ENCODE measurements around the gene DENND5B. TPM values are rescaled to one million over a fixed set of nuclear protein-coding genes. Genes with fewer than 3 reads are reported as not detected.
"Not testable (repeated sequence)": the region's sequence is repeated elsewhere in the genome, so short reads cannot be mapped to it uniquely, and the experiment has no call there.

DENND5B gene
- total RNA-seq: 19.7 and 22.9 TPM in 2 replicates
- 9.5 TPM for polyA plus RNA-seq (2012)

- DNase-seq (ENCODE audit: low read depth): peak; percentile 87
Measured at GRCh38 chr12:31590642-31591379, at the start of gene DENND5B. Gene DENND5B (minus strand): TSS chr12:31591136. CDS start chr12:31590832, 304 bp downstream.

- DNase-seq (ENCODE audit: low read depth): no peak
Measured at GRCh38 chr12:31634620-31635019, 43.7 kb upstream of the DENND5B start.

GRCh38 chr12:31633464-31633863 lies 42.5 kb upstream of the DENND5B start:
- DNase-seq (ENCODE audit: low read depth): no peak

GRCh38 chr12:31631809-31632208 lies 40.9 kb upstream of the DENND5B start:
- no peak for DNase-seq (ENCODE audit: low read depth)

GRCh38 chr12:31631023-31631724 lies 40.2 kb upstream of the DENND5B start:
- no peak for DNase-seq (ENCODE audit: low read depth)

GRCh38 chr12:31629756-31630732 lies 39.1 kb upstream of the DENND5B start:
- DNase-seq (ENCODE audit: low read depth): peak; percentile 67

- DNase-seq (ENCODE audit: low read depth): no peak
Measured at GRCh38 chr12:31627456-31628054, 36.6 kb upstream of the DENND5B start.

- no peak for DNase-seq (ENCODE audit: low read depth)
Measured at GRCh38 chr12:31626270-31626995, 35.5 kb upstream of the DENND5B start.

GRCh38 chr12:31622038-31622437 lies 31.1 kb upstream of the DENND5B start:
- no peak for DNase-seq (ENCODE audit: low read depth)

GRCh38 chr12:31620311-31620710 lies 29.4 kb upstream of the DENND5B start:
- no peak for DNase-seq (ENCODE audit: low read depth)

GRCh38 chr12:31618228-31619025 lies 27.5 kb upstream of the DENND5B start:
- DNase-seq (ENCODE audit: low read depth): no peak

- no peak for DNase-seq (ENCODE audit: low read depth)
Measured at GRCh38 chr12:31612819-31613218, 21.9 kb upstream of the DENND5B start.

- DNase-seq (ENCODE audit: low read depth): not testable (repeated sequence)
Measured at GRCh38 chr12:31608299-31608698, 17.4 kb upstream of the DENND5B start.

- no peak for DNase-seq (ENCODE audit: low read depth)
Measured at GRCh38 chr12:31605531-31605930, 14.6 kb upstream of the DENND5B start.

GRCh38 chr12:31603546-31604009 lies 12.6 kb upstream of the DENND5B start:
- no peak for DNase-seq (ENCODE audit: low read depth)

- no peak for DNase-seq (ENCODE audit: low read depth)
Measured at GRCh38 chr12:31600750-31601149, 9.8 kb upstream of the DENND5B start.

GRCh38 chr12:31600252-31600651 lies 9.3 kb upstream of the DENND5B start:
- no peak for DNase-seq (ENCODE audit: low read depth)

- DNase-seq (ENCODE audit: low read depth): no peak
Measured at GRCh38 chr12:31599053-31599452, 8.1 kb upstream of the DENND5B start.

- no peak for DNase-seq (ENCODE audit: low read depth)
Measured at GRCh38 chr12:31597066-31597465, 6.1 kb upstream of the DENND5B start.
